Inflammatory macrophage (primary cell): Measurements from ENCODE around the gene SLC26A2.

Experiments used
- DNase-seq, 2 donors: peaks; one replicate each; pipeline ENCODE4 v3.0.0-alpha.2; 2020 to 2022
- total RNA-seq, 18 experiments: gene quantifications; one replicate each; lab custom pipeline; 2026; ENCODE audit warnings: mixed read lengths in 6 of 18, inconsistent platforms in 2 of 18; lab: John Stamatoyannopoulos, UW

Gene SLC26A2
- 17.7 to 71.9 (median 44.9) reads per million in 18 experiments for total RNA-seq

DNA sequence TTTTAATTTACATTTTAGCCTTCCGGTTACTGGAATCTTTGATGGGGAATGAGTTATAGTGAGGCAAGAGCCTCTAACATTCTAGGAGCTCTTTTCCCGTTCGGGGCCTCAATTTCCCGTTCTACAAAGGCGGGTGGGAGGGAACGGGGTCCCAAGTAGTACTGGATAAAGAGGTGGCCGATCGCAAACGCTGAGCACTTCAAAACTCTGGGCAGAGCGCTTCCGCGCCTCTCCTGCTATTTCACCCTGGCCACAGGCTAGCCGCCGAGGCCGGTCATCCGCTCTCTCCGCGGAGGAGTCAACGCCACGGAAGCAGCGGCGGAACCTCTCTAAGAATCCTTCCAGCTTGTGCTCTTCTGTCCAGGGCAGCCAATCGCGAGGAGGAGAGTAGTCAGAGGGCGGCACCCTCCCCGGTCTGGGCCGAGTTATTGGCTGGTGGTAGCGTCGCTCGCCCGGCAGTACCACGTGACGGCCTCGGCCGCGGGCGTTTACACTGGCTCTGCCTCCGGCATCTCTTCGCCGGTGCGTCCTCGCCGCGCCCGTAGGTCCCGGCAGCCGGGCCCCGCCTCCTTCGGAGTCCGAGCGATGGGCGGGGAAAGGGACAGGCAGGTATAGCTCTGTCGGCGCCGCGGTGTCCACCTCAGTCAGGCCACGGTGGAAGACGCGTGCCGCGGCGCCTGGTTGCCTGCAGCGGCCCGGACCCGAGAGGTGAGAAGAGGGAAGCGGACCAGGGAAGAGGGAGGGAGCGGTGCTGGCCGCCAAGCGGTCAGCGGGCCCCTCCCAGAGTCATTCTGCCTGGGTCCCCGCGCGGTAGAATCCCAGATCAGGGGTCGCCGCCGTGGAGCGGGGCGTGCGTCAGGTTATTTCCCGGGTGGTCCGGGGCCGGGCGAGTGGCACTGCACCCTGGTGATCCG lies at the start of gene SLC26A2:
Gene SLC26A2, plus strand, starts transcription at position 487 of the 914 bp plus-strand sequence. CDS start 16,895 bp downstream, outside the sequence.
- peak; percentile 97 to 98 for DNase-seq

DNA sequence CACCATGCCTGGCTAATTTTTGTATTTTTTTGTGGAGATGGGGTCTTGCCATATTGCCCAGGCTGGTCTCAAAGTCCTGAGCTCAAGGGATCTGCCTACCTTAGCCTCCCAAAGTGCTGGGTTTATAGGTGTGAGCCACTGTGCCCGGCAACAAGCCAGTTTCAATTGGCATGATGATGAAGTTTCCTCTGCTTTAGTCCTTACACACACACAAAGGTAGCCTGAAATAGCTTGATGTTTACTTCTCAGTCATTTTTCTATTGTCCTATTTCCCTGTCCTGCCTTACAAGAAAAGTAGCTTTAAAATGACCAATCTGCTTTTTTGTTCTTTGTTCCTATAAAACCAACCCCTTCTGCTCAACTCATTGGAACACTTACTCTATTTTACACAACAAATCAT lies 49.5 kb upstream of the SLC26A2 start:
- DNase-seq, result no peak

DNA sequence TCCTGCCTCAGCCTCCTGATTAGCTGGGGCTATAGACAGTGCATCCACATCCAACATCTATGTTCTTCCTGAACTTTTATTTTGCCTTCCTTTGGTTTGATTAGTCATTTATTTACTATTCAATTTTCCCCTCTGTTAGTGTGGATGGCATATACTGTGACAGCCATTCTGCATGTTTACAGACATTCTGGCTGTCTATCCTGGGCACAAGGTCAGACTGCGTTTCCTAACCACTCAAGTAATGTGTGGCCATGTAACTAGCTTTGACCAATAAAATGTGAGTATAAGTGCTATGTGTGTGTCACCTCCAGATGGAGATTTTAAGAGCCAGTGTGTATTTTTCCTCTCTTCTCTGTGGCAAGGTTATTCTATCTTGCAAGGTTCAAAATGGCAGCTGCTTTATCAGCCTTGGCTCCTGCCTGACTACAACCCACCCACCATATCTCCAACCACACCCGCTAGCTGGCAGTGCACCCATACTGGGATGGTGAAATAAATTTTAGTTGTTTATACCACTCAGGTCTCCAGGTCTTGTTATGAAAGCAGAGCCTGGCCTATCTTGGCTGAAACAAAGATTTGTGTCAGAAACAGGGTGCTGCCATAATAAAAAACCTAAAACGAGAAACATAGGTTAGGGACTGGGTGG lies 48.2 kb upstream of the SLC26A2 start:
- DNase-seq, result no peak

GRCh38 chr5:149913436-149914419 lies 46.8 kb upstream of the SLC26A2 start:
- no peak for DNase-seq

GRCh38 chr5:149915392-149916260 lies 44.9 kb upstream of the SLC26A2 start:
- DNase-seq, result no peak

GRCh38 chr5:149916334-149917072 lies 44.1 kb upstream of the SLC26A2 start:
- DNase-seq, result no peak

- no peak for DNase-seq
Observed at GRCh38 chr5:149917073-149917676, 43.4 kb upstream of the SLC26A2 start.

DNA sequence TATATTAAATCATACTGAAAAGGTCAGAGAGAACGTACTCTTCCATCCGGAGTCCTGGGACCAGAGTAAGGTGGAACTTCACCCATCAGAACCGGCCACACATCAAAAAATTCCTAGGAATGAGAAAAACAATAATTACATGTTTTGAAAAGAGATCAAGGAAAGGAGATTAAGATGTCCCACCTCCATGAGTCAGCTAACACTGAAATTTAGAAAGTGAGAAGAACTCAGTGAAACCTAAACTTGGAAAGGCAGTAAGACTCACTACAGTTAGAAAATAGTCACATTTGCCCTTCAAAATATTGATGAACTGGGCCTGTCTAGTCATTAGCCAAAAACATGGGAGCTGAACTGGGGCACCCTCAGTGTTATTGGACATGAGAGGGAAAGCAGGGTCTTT lies 39.0 kb upstream of the SLC26A2 start:
- no peak for DNase-seq

GRCh38 chr5:149922950-149923349 lies 37.6 kb upstream of the SLC26A2 start:
- DNase-seq, result no peak

- no peak for DNase-seq
Observed at GRCh38 chr5:149924486-149924885, 36.1 kb upstream of the SLC26A2 start.

GRCh38 chr5:149930043-149930748 lies 30.4 kb upstream of the SLC26A2 start:
- DNase-seq, result no peak

- no peak for DNase-seq
Observed at GRCh38 chr5:149930749-149931574, 29.6 kb upstream of the SLC26A2 start.

- DNase-seq, result no peak
Observed at GRCh38 chr5:149931992-149932436, 28.5 kb upstream of the SLC26A2 start.

DNA sequence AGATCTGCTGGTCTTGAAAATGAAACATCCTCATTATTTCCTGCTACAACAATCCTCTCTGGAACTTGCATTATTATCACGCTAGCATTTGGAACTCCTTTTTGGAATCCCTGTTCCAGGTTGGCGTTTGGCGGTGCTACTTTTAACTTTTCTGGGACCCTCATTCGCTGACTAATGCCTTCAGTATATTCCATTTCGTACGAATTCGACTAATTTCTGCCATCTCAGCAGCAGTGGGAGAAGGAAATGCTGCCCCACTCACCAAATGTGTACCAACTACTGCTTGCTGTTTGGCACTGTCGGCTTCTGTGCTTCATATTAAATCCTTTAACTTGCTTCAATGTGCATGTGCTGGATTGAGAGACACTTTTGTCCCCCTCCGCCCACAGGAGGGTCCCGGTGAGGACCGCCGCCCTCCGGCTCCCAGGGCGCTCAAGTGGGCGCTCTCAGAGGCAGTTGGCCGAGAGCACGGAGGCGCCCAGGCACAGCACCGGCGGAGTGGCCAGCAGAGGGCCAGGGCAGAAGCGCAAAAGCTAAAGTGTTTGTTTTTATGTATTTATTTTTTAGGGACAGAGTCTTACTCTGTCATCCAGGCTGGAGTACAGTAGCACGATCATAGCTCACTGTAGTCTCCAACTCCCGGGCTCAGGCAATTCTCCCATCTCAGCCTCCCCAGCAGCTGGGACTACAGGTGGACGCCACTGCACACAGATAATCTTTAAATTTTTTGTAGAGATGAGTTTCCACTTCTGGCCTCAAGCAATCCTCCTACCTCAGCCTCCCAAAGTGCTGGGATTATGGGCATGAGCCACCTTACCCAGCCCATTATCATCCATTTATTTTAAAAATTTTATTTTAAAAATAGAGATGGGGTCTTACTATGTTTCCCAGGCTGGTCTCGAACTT lies 27.9 kb upstream of the SLC26A2 start:
- peak in 1 of 2 donors; percentile 6 for DNase-seq

- no peak for DNase-seq
Observed at GRCh38 chr5:149935431-149935901, 25.1 kb upstream of the SLC26A2 start.

DNA sequence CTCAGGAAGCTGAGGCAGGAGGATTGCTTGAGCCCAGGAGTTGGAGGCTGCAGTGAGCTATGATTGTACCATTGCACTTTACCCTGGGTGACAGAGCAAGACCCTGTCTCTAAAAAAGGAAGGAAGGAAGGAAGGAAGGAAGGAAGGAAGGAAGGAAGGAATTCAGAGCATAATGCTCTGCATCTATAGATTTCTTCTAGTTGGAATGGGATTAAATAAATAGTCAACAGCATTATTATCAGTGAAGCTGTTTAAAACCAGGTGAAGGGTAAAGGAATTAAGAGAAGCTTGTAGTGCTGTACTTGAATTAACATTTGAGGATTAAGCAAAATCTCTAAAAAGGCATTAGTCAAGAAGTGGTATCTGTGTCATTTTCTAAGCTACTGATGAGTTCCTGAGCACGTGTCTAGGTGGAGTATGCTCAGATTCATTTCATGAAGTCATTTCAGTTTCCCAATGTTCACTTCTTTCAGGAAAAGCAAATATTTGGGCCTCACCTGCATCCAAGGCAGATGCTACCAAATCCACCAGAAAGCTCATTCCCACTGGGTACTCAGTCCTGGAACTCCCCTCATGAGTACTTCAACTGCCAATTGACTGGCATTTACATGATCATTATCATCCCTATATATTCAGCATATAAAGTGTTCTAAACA lies 24.4 kb upstream of the SLC26A2 start:
- DNase-seq, result no peak

GRCh38 chr5:149936700-149937091 lies 23.9 kb upstream of the SLC26A2 start:
- no peak for DNase-seq
